K562 treated with DMSO at 1 percent for 12 hours (cell line): ENCODE data around the gene HEMK1. TPM values are rescaled to one million over a fixed set of nuclear protein-coding genes. Genes with fewer than 3 reads are reported as not detected.

Experiments used
- total RNA-seq: library from RNA; unstranded; fragments of 300-600 nt; gene quantifications from 2 replicates; pipeline ENCODE4 v1.2.3, GENCODE V29; 2022; ENCODE audit not compliant: insufficient read depth

The HEMK1 gene
- total RNA-seq: 12.7 and 13.1 TPM in 2 replicates

DNA sequence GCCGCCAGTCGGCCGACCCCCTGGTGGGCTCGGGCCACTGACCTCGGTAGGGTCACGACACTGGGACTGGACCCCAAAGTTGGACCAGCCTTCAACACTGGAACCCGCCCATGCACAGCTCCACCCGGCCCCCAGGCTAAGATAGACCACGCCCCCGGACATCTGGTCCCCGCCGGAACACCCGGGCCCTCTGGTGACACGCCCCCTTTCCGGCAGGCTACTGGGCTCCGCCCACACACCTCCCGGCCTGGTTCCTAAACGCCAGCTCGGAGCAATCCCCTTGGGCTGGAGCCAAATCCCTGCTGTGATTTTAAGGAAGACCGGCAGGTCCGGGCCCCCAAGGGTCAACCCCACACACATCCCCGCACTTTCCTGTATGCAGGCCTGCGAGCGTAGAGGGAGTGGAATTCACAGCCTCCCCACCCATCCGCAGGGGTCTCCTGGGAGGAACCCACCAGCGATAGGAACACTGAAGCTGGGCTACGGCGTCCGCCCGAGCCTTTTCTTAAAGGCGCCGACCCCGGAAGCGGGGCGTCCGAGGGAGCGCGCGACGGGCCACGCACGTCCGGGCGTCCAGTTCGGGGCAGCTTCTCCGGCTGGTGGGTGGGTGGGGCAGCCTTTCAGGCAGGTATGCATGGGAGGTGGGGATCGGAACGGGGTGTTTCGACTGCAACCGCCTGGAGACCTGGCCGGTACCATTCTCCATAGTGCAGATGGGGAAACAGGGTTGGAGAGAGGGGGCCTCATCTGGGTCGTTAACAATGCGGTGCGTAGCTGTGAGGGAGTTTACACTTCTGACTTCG is at the start of gene HEMK1:
HEMK1 (plus strand) TSS at position 576 of the 803 bp plus-strand sequence. CDS start 1,583 bp downstream, outside the sequence.

GRCh38 chr3:50567386-50568167 is 1.7 kb upstream of the HEMK1 start, which contains the start of gene C3orf18:
Gene C3orf18 (minus strand): TSS chr3:50567747. CDS start chr3:50565699, 2,048 bp downstream.

DNA sequence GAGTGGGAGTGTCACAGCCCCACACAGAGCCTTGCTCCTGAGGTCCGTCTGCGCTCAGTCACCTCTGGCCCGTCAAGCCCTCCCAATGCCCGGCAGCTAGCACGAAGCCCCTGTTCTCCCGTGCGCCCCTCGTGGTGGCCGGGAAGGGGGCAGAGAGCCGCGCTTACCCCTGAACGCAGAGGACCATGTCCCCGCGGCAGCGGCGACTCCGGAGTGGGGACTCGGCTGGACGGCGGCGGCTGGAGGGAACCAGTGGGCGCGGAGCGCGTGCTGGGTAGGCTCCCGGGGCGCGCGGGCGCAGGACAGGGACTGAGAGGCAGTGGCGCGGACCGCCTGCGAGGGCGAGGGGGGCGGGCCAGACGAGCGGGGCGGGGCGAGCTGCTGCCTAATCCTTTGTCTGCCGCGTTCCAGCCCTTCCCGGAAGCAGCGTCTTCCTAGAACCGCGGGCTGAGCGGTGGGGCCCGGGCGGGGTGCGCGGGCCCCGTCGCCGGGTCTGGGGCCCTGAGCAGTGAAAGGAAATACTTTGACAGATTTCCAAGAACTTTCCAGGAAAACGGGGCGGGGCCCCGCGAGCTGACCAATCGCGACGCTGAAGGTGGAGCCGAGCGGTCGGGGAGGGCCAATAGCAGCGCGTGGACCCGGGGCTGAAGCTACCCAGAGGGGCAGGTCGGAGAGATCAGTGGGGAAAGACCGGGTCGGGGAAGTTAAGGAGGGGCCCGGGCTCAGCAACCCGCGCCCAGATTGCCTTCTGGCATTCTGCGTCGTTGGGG is 42.3 kb downstream of the HEMK1 start, which contains the start of gene CISH:
CISH (minus strand) TSS at position 311 of the 770 bp plus-strand sequence; CDS start at position 187, 124 bp downstream.

DNA sequence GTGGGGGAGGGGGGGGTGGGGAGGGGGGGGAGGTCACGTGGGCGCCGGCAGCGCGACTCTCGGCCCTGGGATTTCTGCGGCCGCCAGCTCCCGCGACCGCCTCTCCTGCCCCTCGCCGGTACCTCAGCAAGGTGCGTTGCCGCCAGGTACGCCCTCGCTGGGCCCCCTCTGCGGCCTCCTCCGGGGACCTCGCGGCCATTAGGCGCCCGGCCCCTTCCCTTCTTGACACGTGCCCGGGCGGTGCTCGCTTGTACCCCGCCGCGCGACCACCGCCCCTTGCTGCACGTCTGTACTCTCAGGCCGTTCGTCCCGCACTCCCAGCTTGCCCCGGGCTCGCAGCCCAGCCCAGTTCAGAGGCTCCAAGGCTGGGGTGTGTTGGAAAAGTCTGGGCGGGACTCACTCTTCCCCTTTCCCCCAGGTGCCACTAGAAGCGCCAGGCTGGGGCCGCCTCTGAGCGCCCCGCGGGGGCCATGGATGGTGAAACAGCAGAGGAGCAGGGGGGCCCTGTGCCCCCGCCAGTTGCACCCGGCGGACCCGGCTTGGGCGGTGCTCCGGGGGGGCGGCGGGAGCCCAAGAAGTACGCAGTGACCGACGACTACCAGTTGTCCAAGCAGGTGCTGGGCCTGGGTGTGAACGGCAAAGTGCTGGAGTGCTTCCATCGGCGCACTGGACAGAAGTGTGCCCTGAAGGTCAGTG is 47.9 kb downstream of the HEMK1 start, which contains the start of gene MAPKAPK3:
MAPKAPK3 (plus strand) TSS at position 56 of the 696 bp plus-strand sequence; CDS start at position 471, 415 bp downstream.

Other genes starting within 250 kb of the HEMK1 start
- gene HYAL2, start 246.8 kb upstream of the HEMK1 start, total RNA-seq: 13.7 and 15.2 TPM in 2 replicates
- gene TUSC2, start 241.3 kb upstream of the HEMK1 start, total RNA-seq: 37.5 and 40.3 TPM in 2 replicates
- 44.3 and 50.8 TPM in 2 replicates for gene RASSF1, start 228.7 kb upstream of the HEMK1 start, total RNA-seq
- 0.44 and 1.7 TPM in 2 replicates for gene ZMYND10, start 223.8 kb upstream of the HEMK1 start, total RNA-seq
- gene NPRL2, start 218.7 kb upstream of the HEMK1 start, total RNA-seq: 22.0 and 25.3 TPM in 2 replicates
- 11.0 and 11.3 TPM in 2 replicates for gene CYB561D2, start 218.7 kb upstream of the HEMK1 start, total RNA-seq
- gene TMEM115, start 210.0 kb upstream of the HEMK1 start, total RNA-seq: 30.7 and 35.7 TPM in 2 replicates
- gene CACNA2D2, start 65.9 kb upstream of the HEMK1 start, total RNA-seq: 0.38 TPM in 1 of 2 replicates, not detected in the other
- 2.4 and 3.0 TPM in 2 replicates for gene C3orf18, start 1.8 kb upstream of the HEMK1 start, total RNA-seq
- gene CISH, start 42.3 kb downstream of the HEMK1 start, total RNA-seq: 108 and 162 TPM in 2 replicates
- 29.8 and 38.0 TPM in 2 replicates for gene MAPKAPK3, start 47.6 kb downstream of the HEMK1 start, total RNA-seq
- gene DOCK3, start 105.4 kb downstream of the HEMK1 start, total RNA-seq: 0.16 TPM in 1 of 2 replicates, not detected in the other